ENCODE results near the gene CXorf58. TPM values are rescaled to one million over a fixed set of nuclear protein-coding genes. Genes with fewer than 3 reads are reported as not detected.

CXorf58 gene
- total and polyA plus RNA-seq, 2 of the 8 experiments (the other 6 are each of a cell fraction or from before 2014, with no cell fraction given): 0.05 TPM; not detected in 1

- no peak for TF ChIP-seq JUND (IDR thresholded peaks at IDR 0.05; ENCODE audit: low read length)
- no peak for TF ChIP-seq CREB1 (IDR thresholded peaks at IDR 0.05)
- TF ChIP-seq TAF1 (IDR thresholded peaks at IDR 0.05; ENCODE audit: low read depth, low read length): no peak
- TF ChIP-seq POLR2AphosphoS5 (IDR thresholded peaks at IDR 0.05; ENCODE audit: low read depth, low read length): no peak
- no peak for TF ChIP-seq PHF8 (conservative IDR thresholded peaks at IDR 0.05; ENCODE audit: low read depth, low read length)
- TF ChIP-seq SRF (IDR thresholded peaks at IDR 0.05; ENCODE audit: low read depth, low read length): no peak
- no peak for TF ChIP-seq CTBP2 (IDR thresholded peaks at IDR 0.05; ENCODE audit: borderline replicate concordance, insufficient read depth, insufficient read length, low read length)
- TF ChIP-seq BRCA1 (IDR thresholded peaks at IDR 0.05; ENCODE audit: low read depth, low read length): no peak
These were observed 24.0 kb upstream of the CXorf58 start (continued) for GRCh38 chrX:23883737-23884354.
